HUES64 (cell line): Measurements from ENCODE around the gene UGT2B15.

Experiments used
- H3K27ac ChIP-seq: 2 replicates; pipeline ENCODE4 v1.7.0; 2013; ENCODE audit warnings: low read depth, low read length, inconsistent platforms
- H3K27me3 ChIP-seq: 2 replicates; pipeline ENCODE4 v1.6.1; 2013; ENCODE audit warnings: mild to moderate bottlenecking, low read length; ENCODE audit not compliant: insufficient read depth
- H3K36me3 ChIP-seq: 2 replicates; pipeline ENCODE4 v1.6.1; 2013; ENCODE audit warnings: mild to moderate bottlenecking, low read length; ENCODE audit not compliant: insufficient read depth
- H3K4me1 ChIP-seq: 2 replicates; pipeline ENCODE4 v1.6.1; 2013; ENCODE audit warnings: mild to moderate bottlenecking, low read length, moderate library complexity; ENCODE audit not compliant: insufficient read depth
- H3K4me3 ChIP-seq: 2 replicates; pipeline ENCODE4 v1.5.1; 2013; ENCODE audit warnings: mild to moderate bottlenecking, low read length, moderate library complexity
- H3K9ac ChIP-seq: 2 replicates; pipeline ENCODE4 v1.6.1; 2013; ENCODE audit warnings: mild to moderate bottlenecking, low read depth, low read length
- H3K9me3 ChIP-seq: 2 replicates; pipeline ENCODE4 v1.6.1; 2013; ENCODE audit warnings: low read depth, low read length; ENCODE audit not compliant: insufficient read depth
- WGBS: fragments of 150-250, 120-280 bp; methylation state at CpG from one replicate; pipeline ENCODE4 v1.1.7; 2013; ENCODE audit warnings: missing lambda C conversion rate; 5-methylcytosine and 5-hydroxymethylcytosine counted together

UGT2B15 gene

DNA sequence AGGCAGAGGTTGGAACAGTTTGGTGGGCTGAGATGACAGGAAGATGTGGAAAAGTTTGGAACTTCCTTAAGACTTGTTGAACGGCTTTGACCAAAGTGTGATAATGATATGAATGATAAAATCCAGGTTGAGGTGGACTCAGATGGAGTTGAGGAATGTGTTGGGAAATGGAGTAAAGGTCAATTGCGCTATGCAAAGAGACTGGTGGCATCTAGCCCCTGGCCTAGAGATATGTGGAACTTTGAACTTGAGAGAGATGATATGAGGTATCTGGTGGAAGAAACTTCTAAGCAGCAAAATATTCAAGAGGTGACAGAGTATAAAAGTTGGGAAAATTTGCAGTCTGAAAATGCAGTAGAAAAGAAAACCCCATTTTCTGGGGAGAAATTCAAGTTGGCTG, 73.0 kb downstream of the UGT2B15 start:
- 92% methylated on average over 2 of the region's 2 CpGs for WGBS
- H3K9me3 ChIP-seq, result no peaks in the 10 kb centered on the region
- no peak overlapping the region for H3K4me3 ChIP-seq
- H3K27me3 ChIP-seq, result no peaks in the 10 kb centered on the region
- H3K4me1 ChIP-seq, result no peaks in the 10 kb centered on the region
- no peak overlapping the region for H3K9ac ChIP-seq
- no peaks in the 10 kb centered on the region for H3K36me3 ChIP-seq
- H3K27ac ChIP-seq, result no peak overlapping the region
